ENCODE data around the gene SIK2. TPM values are rescaled to one million over a fixed set of nuclear protein-coding genes. Genes with fewer than 3 reads are reported as not detected.

The SIK2 gene
- 9.5 TPM for polyA plus RNA-seq (2013, experiment 1 of 2; ENCODE audit: insufficient read length)
- 6.9 TPM for polyA plus RNA-seq (2013, experiment 2 of 2; ENCODE audit: insufficient read length)

DNA sequence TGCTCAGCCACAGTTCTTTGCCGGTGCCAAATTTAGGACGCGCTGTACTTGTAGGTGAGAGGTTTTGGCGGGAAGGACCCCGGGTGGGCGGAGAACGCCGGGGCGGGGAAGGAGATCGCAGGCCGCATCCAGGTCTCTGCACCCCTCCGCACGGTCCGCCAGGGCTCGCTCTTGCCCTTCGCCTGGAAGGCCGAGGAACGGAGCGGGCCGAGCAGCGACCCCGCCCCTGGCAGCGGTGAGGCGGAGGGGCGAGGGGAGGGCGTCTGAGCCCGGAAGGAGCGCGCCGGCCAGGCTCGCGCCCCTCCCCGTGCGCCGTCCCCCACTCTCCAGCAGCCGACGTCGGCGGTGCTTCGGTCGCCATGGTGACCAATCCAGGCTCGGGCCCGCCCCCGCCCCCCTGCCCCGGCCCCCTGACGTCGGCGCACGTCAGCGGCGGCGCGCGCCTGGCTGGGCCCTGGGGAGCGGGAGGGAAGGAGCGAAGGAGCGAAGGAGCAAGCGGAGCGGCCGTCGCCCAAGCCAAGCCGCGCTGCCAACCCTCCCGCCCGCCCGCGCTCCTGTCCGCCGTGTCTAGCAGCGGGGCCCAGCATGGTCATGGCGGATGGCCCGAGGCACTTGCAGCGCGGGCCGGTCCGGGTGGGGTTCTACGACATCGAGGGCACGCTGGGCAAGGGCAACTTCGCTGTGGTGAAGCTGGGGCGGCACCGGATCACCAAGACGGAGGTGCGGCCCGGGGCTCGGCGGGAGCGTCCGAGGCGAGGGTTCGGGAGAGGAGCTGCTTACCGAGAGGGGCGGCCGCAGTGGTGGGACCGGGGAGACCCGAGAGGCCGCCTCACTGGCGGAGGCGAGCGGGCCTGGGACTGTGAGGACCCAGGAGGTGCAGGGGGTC, at the start of gene SIK2:
Gene SIK2 (plus strand): TSS at position 471 of the 886 bp plus-strand sequence. CDS start 115 bp downstream, at position 586.
- peak; percentile 95 for DNase-seq

- no peak for DNase-seq
Measured at GRCh38 chr11:111554532-111554931, 47.7 kb upstream of the SIK2 start.

GRCh38 chr11:111555255-111555654, 47.0 kb upstream of the SIK2 start:
- DNase-seq, result peak; percentile 70

DNA sequence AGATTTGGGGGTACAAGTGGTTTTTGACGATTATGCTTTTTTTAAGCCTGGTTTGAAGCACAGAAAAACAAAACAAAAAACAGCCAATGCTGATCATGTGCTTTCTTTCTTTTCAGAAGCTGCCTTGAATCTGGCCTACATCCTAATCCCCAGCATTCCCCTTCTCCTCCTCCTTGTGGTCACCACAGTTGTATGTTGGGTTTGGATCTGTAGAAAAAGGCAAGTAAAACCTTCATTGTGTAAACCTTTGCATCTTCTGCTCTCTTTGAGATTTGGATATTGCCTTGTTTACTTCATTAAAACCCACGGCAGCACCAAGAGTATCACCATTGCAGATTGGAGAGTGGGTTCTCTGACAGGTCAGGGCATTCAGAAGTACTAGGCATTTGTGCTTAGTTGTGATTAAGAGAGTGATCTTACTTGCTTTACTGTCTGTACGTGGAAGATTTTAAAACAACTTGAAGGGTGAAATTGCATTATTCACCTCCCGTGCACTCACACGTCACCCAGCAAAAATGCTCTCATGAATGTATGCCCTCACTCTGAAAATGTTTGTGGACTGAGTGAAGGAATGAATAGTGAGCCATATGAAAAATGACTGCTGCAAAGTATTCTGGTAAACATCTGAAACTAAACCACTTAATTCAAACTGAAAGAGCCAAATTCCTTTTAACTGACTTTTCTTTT, 44.7 kb upstream of the SIK2 start:
- DNase-seq, result peak; percentile 99

DNA sequence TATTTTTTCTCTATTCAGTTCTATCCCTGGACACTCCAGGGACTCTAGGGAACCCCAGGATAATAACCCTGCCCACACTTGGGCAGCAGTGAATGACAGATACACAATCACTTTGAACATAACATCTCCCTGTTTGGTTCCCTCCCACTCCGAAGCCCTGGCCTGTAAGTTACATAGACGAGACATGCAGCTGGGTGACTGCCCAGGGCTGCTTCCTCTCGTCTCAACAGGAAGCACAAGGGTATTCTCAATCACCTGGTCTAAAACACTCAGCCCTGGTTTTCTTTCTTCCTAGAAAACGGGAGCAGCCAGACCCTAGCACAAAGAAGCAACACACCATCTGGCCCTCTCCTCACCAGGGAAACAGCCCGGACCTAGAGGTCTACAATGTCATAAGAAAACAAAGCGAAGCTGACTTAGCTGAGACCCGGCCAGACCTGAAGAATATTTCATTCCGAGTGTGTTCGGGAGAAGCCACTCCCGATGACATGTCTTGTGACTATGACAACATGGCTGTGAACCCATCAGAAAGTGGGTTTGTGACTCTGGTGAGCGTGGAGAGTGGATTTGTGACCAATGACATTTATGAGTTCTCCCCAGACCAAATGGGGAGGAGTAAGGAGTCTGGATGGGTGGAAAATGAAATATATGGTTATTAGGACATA, 42.3 kb upstream of the SIK2 start:
- DNase-seq, result no peak

DNA sequence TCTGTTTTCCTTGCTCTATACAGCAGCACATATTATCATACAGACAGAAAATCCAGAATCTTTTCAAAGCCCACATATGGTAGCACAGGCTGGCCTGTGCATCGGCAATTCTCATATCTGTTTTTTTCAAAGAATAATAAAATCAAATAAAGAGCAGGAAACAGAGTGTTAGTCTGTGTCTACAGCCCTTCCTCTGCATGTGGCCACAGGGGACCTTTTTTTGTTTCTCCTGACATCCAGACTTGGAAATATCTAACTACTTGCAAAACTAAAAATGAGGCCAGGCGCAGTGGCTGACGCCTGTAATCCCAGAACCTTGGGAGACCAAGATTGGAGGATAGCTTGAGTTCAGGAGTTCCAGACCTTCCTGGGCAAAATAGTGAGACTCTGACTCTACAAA, 41.4 kb upstream of the SIK2 start:
- DNase-seq, result no peak

DNA sequence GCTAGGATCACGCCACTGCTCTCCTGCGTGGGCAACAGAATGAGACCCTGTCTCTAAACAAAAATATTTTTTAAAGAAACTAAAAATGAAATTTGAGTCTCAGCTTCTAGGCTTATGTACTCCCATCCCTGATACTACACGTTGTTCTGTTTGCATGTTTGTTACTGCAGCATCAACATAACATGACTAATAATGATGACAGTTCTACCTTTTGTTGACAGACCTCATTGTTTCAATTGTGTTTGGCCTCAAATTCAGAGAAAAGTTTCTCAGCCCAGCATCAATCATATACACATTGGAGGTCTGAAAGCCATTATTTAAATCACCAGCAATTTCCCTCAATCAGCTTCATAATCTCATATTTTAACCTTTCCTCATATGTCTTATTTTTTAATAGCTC, 40.9 kb upstream of the SIK2 start:
- DNase-seq, result no peak

DNA sequence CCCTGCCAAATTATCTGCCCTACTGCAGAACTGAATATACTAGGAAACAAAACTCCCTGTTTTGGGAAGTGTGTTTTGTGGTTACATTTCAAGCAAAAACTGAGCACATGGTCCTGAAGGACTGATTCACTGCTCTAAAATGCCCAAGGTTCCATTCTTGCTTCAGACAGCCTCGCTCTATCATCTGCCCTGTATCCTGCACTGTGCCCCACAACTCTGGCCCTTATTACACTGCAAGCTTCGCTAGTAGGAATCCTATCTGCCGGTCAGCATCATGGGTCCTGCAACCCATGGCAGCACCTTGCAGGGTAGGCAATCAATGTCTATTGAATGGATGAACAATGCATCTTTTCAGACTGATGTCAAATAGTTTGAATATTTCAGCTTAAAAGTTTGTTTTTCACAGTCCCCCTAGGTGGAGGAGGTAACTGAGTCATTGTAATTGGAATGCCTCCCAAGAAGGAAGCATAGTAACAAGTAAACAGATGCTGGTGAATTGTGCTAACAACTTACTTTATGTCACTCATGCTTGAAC, 40.4 kb upstream of the SIK2 start:
- DNase-seq, result peak; percentile 56

DNA sequence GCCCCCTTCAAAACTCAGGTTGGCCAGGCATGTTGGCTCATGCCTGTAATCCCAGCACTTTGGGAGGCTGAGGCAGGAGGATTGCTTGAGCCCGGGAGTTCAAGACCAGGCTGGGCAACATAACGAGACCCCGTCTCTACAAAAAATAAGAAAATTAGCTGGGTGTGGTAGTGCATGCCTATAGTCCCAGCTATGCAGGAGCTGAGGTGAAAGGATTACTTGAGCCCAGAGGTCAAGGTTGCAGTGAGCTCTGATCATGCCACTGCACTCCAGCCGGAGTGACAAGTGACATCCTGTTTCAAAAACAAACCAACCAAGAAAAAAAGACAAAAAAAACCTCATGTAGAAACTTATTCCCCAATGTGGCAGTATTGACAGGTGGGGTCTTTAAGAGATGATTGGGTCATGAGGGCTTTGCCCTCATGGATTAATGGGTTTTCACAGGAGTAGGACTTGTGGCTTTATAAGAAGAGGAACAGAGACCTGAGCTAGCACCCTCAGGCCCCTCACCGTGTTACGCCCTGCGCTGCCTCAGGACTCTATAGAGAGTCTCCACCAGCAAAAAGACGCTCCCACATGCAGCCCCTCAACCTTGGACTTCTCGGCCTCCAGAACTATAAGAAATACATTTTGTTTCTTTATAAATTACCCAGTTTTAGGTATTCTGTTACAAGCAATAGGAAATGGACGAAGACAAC, 39.4 kb upstream of the SIK2 start:
- no peak for DNase-seq

DNA sequence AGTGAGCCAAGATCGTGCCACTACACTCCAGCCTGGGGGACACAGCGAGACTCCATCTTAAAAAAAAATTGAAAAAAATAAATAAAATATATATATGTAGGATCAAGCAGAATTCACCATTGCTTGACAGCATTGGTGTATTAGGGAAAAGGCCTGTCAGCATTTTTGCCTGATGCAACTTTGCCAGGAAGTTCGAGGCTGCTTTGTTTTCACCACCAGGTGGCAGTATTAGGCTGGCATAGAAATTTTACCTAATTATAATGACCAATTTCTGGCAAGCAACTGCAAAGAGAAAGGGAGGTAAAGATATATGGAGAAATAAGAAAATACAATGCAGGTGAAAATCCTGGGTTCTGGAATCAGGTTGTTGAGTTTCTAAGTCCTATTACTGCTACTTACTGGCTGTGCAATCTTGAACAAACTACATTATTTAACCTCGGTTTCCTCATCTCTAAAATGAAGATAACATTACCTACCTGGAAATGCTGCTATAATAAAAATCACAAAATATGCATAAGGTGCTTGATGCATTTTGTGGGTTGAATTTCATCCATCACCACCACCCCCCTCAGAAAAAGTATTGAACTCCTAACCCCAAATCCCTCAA, 37.0 kb upstream of the SIK2 start:
- DNase-seq, result peak; percentile 73

- no peak for DNase-seq
Measured at GRCh38 chr11:111566324-111566723, 35.9 kb upstream of the SIK2 start.

- DNase-seq, result peak; percentile 57
Measured at GRCh38 chr11:111569476-111569875, 32.8 kb upstream of the SIK2 start.

GRCh38 chr11:111570796-111571195, 31.5 kb upstream of the SIK2 start:
- DNase-seq, result no peak

- no peak for DNase-seq
Measured at GRCh38 chr11:111571829-111572501, 30.3 kb upstream of the SIK2 start.

DNA sequence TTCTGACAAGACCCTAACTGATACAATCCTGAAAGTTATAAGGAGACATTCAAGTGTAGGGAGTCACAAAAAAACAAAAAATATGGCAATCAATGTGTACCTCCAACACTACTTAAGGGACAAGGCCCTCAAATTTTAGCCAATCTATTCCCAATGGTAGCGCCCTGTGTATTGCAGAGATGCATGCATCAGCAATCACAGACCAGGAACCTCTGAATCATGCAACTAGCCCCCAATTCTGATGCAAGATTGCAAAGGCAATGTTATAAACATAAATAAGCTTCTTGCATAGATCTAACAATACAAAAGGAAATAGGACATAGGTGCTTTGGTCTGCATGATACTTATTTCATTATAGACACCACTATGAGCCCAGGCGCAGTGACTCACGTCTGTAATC, 29.7 kb upstream of the SIK2 start:
- no peak for DNase-seq

DNA sequence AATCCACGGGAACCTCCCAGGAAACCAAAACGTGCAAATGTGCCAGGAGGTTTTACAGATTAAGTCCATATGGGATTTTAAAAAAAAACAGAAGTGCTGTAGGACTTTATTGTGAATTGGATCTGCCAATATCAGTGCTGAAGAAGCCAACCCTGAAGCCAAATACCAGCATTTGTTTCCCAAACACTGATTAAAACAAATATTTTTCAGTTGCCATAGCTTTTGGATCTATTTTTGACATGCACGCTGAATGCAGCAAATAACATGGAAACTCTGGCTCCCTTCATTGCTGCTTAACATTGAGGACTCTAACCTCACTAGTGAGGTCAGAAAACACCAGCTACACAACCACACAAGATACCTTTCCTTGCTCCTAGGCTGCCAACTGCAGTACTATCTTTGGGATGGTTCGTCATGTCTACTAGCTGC, 28.4 kb upstream of the SIK2 start:
- no peak for DNase-seq

DNA sequence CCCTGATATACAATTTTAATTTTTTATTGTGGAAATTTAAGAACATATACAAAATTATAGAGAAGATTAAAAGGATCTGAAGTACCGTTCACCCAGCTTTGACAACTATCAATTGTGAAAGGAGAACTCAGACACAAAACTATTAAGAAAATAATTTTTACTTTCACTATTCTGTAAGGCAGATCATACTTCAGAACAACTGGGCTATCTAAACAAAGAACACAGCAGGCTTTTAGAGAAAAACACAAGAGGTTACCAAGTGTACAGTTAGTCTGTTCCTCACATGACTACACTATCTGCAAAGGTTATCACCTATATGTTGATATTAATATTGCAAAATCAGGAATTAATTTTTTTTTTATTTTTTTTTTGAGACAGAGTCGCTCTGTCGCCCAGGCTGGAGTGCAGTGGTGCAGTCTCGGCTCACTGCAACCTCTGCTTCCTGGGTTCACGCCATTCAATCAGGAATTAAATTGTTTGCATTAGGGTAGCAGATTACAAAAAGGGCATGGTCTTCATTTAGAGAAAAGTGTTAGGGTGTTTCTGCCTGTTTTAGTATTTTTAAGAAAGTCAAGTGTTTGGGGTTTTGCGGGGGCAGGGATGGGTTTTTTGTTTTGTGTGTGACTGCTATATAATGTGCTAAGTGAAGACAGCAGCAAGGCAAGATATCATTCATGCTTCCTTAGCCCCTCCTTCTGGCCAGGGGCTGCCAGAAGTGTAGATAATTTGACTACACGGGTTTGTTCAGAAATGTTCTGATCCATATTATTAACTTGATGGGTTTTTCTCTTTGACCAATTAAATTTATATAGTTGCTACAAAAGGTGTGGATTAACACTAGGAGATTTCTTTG, 27.6 kb upstream of the SIK2 start:
- no peak for DNase-seq

GRCh38 chr11:111575740-111576139, 26.5 kb upstream of the SIK2 start:
- no peak for DNase-seq

DNA sequence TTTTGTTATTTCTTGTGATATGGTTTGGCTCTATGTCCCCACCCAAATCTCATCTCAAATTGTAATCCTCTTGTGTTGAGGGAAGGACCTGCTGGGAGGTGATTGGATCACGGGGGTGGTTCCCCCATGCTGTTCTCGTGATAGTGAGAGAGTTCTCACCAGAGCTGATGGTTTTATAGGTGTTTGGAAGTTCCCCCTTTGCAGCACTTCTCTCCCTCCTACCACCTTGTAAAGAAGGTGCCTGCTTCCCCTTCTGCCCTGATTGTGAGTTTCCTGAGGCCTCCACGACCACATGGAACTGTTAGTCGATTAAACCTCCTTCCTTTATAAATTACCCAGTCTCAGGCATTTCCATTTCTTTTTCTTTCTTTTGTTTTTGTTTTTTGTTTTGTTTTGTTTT, 24.4 kb upstream of the SIK2 start:
- no peak for DNase-seq

- DNase-seq, result no peak
Measured at GRCh38 chr11:111581341-111581740, 20.9 kb upstream of the SIK2 start.

Measured in fibroblast of skin of back (primary cell).